ENCODE data around the gene G2E3.
"Not testable (repeated sequence)": the region's sequence is repeated elsewhere in the genome, so short reads cannot be mapped to it uniquely, and the experiment has no call there.

Gene G2E3

GRCh38 chr14:30607156-30607780 is 48.3 kb downstream of the G2E3 start:
- no peak for DNase-seq

GRCh38 chr14:30608533-30609006 is 49.6 kb downstream of the G2E3 start:
- peak; percentile 50 for DNase-seq

- peak; percentile 96 for DNase-seq
These were observed 51.9 kb downstream of the G2E3 start for GRCh38 chr14:30610787-30611343.

- no peak for DNase-seq
These were observed 55.2 kb downstream of the G2E3 start for GRCh38 chr14:30614155-30614554.

- DNase-seq: no peak
These were observed 61.2 kb downstream of the G2E3 start for GRCh38 chr14:30620178-30620577.

- no peak for DNase-seq
These were observed 62.5 kb downstream of the G2E3 start for GRCh38 chr14:30621354-30621939.

- peak; percentile 93 for DNase-seq
These were observed 63.2 kb downstream of the G2E3 start, which contains the start of gene SCFD1 for GRCh38 chr14:30621940-30622830. SCFD1 (plus strand) TSS chr14:30622319; CDS start chr14:30622339, 20 bp downstream.

- no peak for DNase-seq
These were observed 64.6 kb downstream of the G2E3 start for GRCh38 chr14:30623412-30624131.

- DNase-seq: no peak
These were observed 65.1 kb downstream of the G2E3 start for GRCh38 chr14:30624132-30624423.

- DNase-seq: no peak
These were observed 66.6 kb downstream of the G2E3 start for GRCh38 chr14:30625533-30625932.

GRCh38 chr14:30629432-30629831 is 70.5 kb downstream of the G2E3 start:
- DNase-seq: not testable (repeated sequence)

GRCh38 chr14:30630248-30630647 is 71.3 kb downstream of the G2E3 start:
- no peak for DNase-seq

- no peak for DNase-seq
These were observed 73.8 kb downstream of the G2E3 start for GRCh38 chr14:30632730-30633129.

GRCh38 chr14:30638926-30639325 is 80.0 kb downstream of the G2E3 start:
- no peak for DNase-seq

- DNase-seq: no peak
These were observed 82.2 kb downstream of the G2E3 start for GRCh38 chr14:30641207-30641606.

- not testable (repeated sequence) for DNase-seq
These were observed 85.5 kb downstream of the G2E3 start for GRCh38 chr14:30644462-30644861.

- no peak for DNase-seq
These were observed 86.6 kb downstream of the G2E3 start for GRCh38 chr14:30645600-30645999.

GRCh38 chr14:30648471-30648870 is 89.5 kb downstream of the G2E3 start:
- DNase-seq: no peak

- DNase-seq: no peak
These were observed 93.0 kb downstream of the G2E3 start for GRCh38 chr14:30651937-30652336.

GRCh38 chr14:30655124-30655523 is 96.2 kb downstream of the G2E3 start:
- no peak for DNase-seq

GRCh38 chr14:30655658-30656057 is 96.7 kb downstream of the G2E3 start:
- DNase-seq: no peak

- DNase-seq: peak; percentile 43
These were observed 97.3 kb downstream of the G2E3 start for GRCh38 chr14:30656190-30656632.

GRCh38 chr14:30657050-30657449 is 98.1 kb downstream of the G2E3 start:
- no peak for DNase-seq

All from NCI-H1694 treated with DMSO at 0.1 percent for 48 hours (cell line).